ENCODE data around the gene EDNRA. TPM values are rescaled to one million over a fixed set of nuclear protein-coding genes. Genes with fewer than 3 reads are reported as not detected.

EDNRA gene
- total RNA-seq, 3 donors from 2014 or later, result 2.6 to 11.1 (median 5.2) TPM

GRCh38 chr4:147492761-147493160, 11.9 kb downstream of the EDNRA start:
- no peak for DNase-seq (ENCODE audit: low spot score in 2 of 2)
- intact Hi-C loops (cut with DNase I; ENCODE audit: low total_unique reads), result no loop called here
- no peaks in the 10 kb centered on the region for H3K4me1 ChIP-seq
- no peak overlapping the region for H3K27ac ChIP-seq
- H3K27me3 ChIP-seq, result no peaks in the 10 kb centered on the region
- H3K4me3 ChIP-seq, result peak overlapping the region in 1 of 3 donors; percentile 31
- H3K9me3 ChIP-seq, result no peaks in the 10 kb centered on the region
- TF ChIP-seq CTCF (IDR thresholded peaks at IDR 0.05) (no peak), POLR2A (IDR thresholded peaks at IDR 0.05) (no peak), POLR2AphosphoS5 (IDR thresholded peaks at IDR 0.05) (no peak)
- H3K36me3 ChIP-seq, result no peaks in the 10 kb centered on the region

DNA sequence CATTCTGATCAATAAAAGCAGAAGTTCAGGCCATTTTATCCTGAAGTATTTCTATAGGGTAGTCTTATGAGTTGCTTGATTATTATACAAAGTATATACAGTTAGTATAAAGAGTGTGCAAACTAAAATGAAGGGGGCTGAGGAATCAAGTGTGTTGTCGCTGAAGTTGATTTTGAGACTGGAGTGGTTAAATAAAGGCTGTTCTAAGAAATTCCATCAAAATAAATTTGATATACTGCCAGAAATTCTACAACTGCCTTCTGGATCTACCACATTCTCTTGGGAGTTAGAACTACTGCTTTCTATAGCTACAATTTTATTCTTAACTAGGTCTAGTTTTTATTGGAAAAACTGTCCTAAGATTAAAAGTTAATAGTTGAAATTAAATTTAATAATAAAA, 12.4 kb downstream of the EDNRA start:
- no peaks in the 10 kb centered on the region for H3K9me3 ChIP-seq
- TF ChIP-seq POLR2A (IDR thresholded peaks at IDR 0.05) (no peak), POLR2AphosphoS5 (IDR thresholded peaks at IDR 0.05) (no peak), CTCF (IDR thresholded peaks at IDR 0.05) (no peak)
- intact Hi-C loops (cut with DNase I; ENCODE audit: low total_unique reads), result no loop called here
- no peak overlapping the region for H3K27ac ChIP-seq
- no peaks in the 10 kb centered on the region for H3K27me3 ChIP-seq
- H3K4me3 ChIP-seq, result peak overlapping the region in 1 of 3 donors; percentile 31
- H3K36me3 ChIP-seq, result no peaks in the 10 kb centered on the region
- no peaks in the 10 kb centered on the region for H3K4me1 ChIP-seq
- no peak for DNase-seq (ENCODE audit: low spot score in 2 of 2)

GRCh38 chr4:147494301-147494700, 13.4 kb downstream of the EDNRA start:
- DNase-seq (ENCODE audit: low spot score in 2 of 2), result no peak
- Histone ChIP-seq H3K27ac (no peak overlapping the region), H3K9me3 (no peaks in the 10 kb centered on the region), H3K36me3 (no peaks in the 10 kb centered on the region), H3K4me3 (no peak overlapping the region), H3K27me3 (no peaks in the 10 kb centered on the region), H3K4me1 (no peaks in the 10 kb centered on the region)
- TF ChIP-seq POLR2AphosphoS5 (IDR thresholded peaks at IDR 0.05) (no peak), CTCF (IDR thresholded peaks at IDR 0.05) (no peak), POLR2A (IDR thresholded peaks at IDR 0.05) (no peak)
- intact Hi-C loops (cut with DNase I; ENCODE audit: low total_unique reads), result no loop called here

GRCh38 chr4:147496500-147496899, 15.6 kb downstream of the EDNRA start:
- TF ChIP-seq CTCF (IDR thresholded peaks at IDR 0.05) (no peak), POLR2A (IDR thresholded peaks at IDR 0.05) (no peak), POLR2AphosphoS5 (IDR thresholded peaks at IDR 0.05) (no peak)
- H3K36me3 ChIP-seq, result no peaks in the 10 kb centered on the region
- intact Hi-C loops (cut with DNase I; ENCODE audit: low total_unique reads), result no loop called here

GRCh38 chr4:147498031-147498660, 17.2 kb downstream of the EDNRA start:
- DNase-seq (ENCODE audit: low spot score in 2 of 2), result no peak
- intact Hi-C loops (cut with DNase I; ENCODE audit: low total_unique reads), result no loop called here

More at GRCh38 chr4:147496500-147496899, 15.6 kb downstream of the EDNRA start:
- Histone ChIP-seq H3K27ac (no peak overlapping the region), H3K4me1 (no peaks in the 10 kb centered on the region), H3K4me3 (no peak overlapping the region), H3K27me3 (no peaks in the 10 kb centered on the region), H3K9me3 (no peaks in the 10 kb centered on the region)
- no peak for DNase-seq (ENCODE audit: low spot score in 2 of 2)

More at GRCh38 chr4:147498031-147498660, 17.2 kb downstream of the EDNRA start:
- H3K4me3 ChIP-seq, result no peak overlapping the region
- H3K9me3 ChIP-seq, result no peaks in the 10 kb centered on the region
- H3K36me3 ChIP-seq, result no peaks in the 10 kb centered on the region
- H3K27ac ChIP-seq, result no peak overlapping the region
- H3K27me3 ChIP-seq, result no peaks in the 10 kb centered on the region
- TF ChIP-seq POLR2A (IDR thresholded peaks at IDR 0.05) (no peak), CTCF (IDR thresholded peaks at IDR 0.05) (no peak), POLR2AphosphoS5 (IDR thresholded peaks at IDR 0.05) (no peak)
- H3K4me1 ChIP-seq, result no peaks in the 10 kb centered on the region

Data from breast epithelium (tissue), 4 donors.